PC-9 (cell line): ENCODE data around the gene ZNF569.

Source experiments
- CTCF ChIP-seq: fragments of 200-600 bp; sonication (generic); conservative IDR thresholded peaks from 2 replicates; pipeline ENCODE4 v1.6.1; 2017; ENCODE audit warnings: mixed run types, antibody characterized with exemption, mild to moderate bottlenecking, moderate library complexity
- EZH2 ChIP-seq: fragments of 200-600 bp; sonication (generic); IDR thresholded peaks from 2 replicates; pipeline ENCODE4 v1.8.0; 2017; ENCODE audit warnings: antibody characterized with exemption, low read depth

- TF ChIP-seq CTCF = no peak
- TF ChIP-seq EZH2 = no peak
Measured at GRCh38 chr19:37466798-37467607, at the start of gene ZNF569.
